HG02571 (cell line): Measurements from ENCODE around the gene CACNA1C.

Source experiments
- ATAC-seq: cut with Tn5 transposase; IDR thresholded peaks from one replicate; pipeline ENCODE4 v1.9.1; 2021; ENCODE audit warnings: mild to moderate bottlenecking, moderate library complexity; ENCODE audit not compliant: unreplicated experiment

Gene CACNA1C

DNA sequence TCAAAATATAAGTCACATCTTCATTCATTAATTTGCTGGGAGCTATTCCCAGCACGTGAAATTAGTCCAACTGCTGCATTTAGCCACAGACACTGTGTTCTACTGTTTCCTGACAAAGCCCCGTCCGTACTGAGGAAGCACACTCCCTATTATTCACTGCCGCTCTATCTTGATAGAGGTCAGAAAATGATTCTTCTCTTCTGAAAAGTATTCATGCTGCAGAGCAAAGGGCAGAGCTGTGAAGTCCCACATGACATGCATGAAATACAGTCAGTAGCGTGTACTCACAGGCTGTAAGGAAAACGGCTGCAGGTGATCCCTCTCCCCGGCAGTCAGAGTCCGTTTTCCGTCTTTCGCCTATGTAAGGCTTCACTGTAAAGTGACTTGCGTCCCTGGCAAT, 439.4 kb downstream of the CACNA1C start:
- ATAC-seq, result no peak

DNA sequence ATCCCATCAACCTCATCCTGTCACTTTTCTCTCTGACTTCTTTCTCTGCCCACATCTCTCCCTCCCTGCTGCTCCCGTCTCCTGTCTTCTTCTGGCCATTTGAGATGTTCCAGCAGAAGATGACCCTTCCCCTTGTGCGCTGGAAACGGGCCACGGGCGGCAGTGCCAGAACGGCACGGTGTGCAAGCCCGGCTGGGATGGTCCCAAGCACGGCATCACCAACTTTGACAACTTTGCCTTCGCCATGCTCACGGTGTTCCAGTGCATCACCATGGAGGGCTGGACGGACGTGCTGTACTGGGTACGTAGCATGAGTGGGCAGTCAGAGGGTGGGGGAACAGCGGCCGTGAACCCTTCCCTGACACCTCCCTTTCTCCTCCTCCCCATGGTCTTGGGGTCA, 440.3 kb downstream of the CACNA1C start:
- no peak for ATAC-seq

DNA sequence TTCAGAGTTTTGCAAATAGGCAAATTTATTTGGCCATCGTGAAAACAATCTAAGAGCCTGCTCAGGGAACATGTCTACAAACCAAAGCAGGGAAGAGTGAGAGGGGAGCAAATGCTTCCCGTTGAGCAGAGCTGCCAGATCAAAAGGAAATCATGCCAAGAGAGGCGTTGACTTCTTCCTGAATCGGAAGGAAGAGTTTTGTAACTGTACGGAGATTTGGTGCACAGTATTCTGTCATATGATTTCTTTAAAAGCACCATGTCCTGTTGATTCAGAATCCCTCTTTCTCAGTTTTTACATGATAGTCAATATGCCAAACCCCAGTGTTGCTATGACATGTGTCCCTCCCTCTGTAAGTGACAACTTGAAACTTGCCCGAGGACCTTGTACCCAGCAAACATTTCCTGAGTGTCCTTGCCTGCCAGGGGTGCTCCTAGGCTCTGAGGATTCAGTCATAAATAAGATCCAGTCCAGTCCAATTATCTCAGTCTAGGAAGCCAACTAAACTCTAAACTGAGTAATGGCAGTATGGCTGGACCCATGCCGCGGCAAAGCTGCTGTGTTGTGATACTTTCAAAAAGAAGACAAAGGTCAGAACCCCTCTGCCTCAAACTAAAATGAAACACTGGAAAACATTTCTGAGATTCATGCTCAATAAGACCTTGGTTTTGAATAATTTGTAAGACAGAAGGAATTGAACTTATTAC, 441.9 kb downstream of the CACNA1C start:
- no peak for ATAC-seq

DNA sequence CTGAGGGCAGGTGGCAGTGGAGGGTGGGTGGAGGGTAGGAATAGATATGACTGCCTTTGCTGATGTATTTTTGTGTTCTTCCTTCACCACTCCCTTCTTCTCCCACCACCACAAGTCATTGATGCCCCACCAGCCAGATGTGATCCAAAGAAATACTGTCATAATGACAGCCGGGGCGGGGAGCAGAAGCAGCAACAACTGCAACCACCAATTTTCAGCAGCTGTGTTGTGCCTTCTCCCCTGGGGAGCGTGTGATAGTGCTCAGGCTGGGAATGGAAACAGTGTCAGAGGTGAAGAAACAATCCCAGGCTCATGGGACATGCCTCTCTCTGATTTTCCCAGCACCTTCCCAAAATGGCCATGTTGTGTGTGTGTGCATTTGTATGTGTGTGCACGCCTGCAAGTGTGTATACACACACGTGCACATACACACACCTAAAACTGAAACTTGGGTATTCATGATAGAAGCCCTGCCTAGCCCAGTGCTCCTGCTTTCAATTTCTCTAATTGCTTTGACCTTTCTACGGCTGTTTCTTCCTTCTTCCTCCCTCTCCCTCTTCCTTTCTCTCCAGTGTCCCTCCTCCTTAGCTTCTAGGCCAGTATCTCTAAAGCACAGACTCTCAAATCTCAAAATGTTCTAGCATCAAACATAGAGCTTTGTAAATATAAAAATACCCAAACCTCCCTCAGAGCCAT, 442.8 kb downstream of the CACNA1C start:
- ATAC-seq, result no peak

DNA sequence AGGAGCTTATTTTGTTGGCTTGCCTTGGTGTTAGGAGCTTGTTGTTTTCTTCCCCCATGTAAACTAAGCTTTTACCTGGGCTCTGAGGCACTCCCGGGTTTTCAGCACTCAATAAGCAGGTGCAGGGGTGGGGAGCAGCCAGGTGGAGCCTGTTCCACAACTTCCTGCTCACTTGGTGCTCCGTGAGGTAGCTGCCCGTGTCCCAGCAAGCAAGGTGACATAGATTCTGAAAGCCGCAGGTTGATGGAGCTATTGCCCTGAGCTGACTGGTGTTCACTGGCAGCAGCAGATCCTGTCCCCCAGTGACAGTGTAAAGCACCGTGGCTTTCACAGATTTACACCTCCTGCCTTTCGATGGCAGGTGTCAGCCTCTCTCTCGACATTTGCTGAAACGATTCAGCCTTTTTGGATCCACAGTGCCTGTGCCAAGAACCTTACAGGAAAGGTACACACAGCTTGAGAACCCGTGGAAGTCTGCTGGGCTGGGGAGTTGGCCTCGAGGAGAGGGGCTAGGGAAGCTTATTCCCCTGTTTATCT, 446.2 kb downstream of the CACNA1C start:
- no peak for ATAC-seq

DNA sequence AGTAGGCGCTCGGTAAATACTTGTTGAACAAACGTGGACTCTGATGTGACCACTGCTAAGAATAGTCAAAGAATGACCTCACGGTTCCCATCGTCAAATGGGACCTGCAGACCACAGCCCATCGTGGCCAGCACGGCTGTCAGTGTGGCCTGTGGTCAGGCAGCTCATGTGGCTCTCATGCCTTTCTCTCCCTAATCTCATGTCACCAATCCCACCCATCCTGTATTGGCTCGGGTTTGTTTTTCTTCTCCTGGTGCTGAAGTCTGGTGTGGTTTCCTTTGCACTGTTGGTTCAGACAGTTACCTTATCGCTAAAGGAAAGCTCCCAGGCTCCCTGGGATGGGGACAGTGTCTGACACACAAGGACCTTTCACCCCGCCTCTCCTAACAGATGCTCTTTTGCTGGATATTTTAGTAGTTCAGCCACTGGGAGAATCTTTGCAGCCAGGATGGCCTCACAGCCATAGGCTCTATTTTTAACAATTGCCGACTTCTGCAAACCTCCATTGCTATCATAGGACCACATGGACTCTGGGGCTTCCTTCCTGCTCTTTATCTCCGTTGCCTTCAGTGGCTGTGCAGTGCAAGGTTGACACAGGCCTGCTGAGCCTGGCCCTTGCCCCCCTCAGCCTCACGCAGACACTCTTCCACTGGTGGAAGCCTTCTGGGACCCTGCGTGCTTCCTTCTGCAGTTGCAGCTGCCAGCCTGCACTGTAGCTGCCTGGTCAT, 448.8 kb downstream of the CACNA1C start:
- no peak for ATAC-seq

DNA sequence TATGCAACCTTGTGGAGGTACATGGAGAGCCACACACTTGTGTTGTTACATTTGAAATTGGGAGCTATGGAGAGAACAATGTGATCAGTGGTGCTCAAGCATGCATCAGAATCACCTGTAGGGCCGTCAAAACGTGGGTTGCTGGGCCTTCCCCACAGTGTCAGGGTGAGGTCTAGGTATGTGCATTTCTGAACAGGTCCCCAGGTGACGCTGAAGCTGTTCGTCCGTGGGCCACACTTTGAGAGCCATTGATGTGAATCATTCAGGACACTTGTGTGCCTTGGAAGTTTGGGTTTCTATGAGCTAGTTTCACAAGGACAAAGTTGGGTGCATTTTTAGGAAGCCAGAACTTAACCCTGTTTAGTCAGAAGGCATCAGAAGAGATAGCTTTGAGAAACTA, 450.2 kb downstream of the CACNA1C start:
- no peak for ATAC-seq

DNA sequence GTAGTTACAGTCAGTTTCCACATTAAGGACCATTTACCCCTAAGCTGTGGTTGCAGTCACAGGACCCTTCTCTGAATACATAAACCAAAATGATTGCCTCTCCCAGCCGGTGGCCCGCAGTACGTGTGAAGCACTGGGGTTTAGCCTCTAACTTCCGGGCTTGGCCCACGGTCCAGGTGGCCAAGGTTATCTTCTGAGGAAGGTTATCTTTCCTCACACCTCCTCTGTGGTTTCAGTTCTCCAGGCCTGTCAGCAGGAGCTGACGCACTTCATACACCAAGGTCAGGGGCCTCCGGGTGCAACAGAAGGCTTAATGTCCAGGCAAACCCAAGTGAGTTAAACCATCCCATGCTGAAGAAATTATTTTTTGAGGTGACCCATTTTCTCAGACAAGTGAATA, 451.0 kb downstream of the CACNA1C start:
- no peak for ATAC-seq

DNA sequence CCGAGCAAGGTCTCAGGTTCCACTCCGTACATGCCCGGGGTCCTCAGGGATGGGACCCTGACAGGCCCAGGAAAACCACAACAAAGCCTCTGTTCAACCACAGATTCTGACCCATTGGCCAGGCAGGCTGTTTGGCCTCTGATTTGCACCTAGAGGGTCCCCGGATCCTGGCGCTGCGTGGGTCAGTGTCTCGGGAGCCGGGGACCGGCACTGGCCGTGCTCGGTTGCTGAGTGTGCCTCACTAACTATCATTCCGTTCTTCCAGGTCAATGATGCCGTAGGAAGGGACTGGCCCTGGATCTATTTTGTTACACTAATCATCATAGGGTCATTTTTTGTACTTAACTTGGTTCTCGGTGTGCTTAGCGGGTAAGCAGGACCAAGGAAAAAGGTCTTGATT, 451.8 kb downstream of the CACNA1C start:
- ATAC-seq, result no peak

DNA sequence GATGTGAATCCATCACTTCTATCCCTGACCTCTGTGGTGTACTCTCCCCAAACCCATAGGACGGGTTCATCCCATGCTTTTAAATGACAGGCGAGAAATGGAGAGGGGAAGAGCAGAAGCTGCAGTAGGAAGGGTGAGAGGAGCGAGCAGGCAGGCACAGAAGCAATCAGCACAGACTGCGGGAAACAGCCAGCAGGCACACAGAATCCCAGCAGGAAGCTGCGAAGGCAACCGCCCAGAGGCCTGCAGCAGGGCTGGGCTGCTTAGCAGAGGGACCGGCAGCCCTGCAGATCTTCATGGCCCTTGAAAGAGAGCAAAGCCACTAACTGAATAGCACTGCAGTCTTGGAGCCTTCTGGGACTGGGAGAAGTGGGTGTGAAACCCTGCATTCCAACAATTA, 455.0 kb downstream of the CACNA1C start:
- ATAC-seq, result no peak

DNA sequence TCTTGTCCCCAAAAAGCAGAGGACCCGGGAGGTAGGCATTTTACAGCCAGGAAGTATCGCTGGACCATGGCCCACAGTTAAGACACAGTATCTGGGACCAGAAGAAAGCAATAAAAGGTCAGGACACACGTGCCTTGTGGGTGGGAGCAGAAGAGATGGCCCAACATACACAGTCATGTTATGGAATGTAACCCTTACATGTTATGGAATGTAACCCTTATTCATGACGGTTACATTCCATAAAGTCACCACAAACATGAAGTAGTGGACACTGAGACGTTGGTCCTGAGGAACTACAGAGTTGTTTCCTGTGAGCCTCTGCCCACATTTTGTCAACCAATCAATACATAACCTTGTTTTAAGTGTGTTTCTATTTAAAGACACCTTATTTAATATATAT, 456.4 kb downstream of the CACNA1C start:
- no peak for ATAC-seq

DNA sequence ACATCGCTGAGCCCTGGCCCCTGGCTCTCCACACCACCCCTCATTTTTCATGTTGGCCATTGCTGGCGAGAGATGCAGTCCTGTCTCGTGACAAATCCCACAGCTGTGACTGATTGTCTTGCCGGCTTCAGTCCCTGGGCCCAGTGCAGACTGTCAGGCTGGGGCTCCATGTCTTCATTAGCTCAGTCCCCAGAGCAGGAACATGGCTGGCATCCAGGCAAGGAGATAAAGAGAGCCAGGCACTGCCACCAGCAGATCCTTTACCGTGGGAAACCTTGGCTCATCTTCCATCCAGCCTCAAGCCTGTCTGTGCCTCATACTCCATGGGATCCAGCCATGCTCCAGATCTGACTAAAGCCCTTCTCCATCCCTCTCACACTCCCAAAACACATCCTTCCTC, 457.3 kb downstream of the CACNA1C start:
- ATAC-seq, result no peak

DNA sequence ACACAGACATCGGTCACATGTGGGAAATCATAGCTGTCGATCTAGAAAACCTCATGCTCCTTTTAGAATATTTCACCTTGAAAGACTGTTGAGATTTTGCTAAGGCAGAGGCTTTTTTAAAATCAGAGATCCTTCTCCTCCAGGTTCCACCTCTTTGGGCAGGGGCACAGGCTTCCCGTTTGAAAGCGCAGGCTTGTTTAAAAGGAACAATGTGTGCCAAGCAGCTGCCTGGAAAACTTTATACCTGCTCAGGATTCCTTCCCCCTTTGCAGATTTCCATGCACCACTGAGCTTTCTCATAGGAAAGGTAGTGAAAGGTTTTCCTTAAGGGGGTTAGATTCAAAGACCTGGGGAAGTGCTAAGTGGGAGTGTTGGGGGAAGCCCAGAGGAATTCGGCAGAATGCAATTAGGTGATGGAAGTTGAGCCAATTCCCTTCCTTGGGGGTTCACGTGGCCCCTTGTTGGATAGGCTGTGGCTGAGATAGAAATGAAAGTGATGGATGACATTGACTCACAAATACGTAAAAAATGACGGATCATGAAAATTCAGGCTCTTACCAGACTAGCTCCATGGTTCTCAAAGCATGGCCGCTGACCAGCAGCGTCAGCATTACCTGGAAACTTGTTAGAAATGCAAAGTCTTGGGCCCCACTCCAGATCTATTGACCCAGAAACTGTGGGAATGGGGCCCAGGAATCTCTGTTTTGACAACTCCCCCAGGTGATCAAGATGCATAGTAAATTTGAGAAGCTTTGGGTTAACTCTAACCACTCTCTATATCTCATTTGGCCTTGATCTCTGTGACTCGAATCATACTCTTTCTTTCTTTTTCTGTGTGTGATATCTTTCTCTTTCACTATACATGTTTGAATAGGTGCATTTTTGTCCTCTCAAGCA, 460.6 kb downstream of the CACNA1C start:
- ATAC-seq, result no peak

DNA sequence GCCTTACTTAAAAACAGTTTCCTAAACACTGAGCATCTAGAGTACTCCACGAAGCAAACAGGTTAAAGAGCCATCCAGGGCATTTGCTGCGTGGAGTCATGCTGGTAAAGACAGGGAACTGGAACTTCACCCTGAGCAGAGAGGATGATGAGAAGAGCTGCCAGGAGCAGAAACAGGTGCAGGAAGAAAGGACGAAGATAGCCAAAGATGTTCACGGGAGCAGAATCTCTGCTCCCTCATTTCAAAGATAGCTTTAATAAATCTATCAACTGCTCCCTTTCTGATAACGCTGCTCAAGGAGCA, 461.2 kb downstream of the CACNA1C start:
- no peak for ATAC-seq

DNA sequence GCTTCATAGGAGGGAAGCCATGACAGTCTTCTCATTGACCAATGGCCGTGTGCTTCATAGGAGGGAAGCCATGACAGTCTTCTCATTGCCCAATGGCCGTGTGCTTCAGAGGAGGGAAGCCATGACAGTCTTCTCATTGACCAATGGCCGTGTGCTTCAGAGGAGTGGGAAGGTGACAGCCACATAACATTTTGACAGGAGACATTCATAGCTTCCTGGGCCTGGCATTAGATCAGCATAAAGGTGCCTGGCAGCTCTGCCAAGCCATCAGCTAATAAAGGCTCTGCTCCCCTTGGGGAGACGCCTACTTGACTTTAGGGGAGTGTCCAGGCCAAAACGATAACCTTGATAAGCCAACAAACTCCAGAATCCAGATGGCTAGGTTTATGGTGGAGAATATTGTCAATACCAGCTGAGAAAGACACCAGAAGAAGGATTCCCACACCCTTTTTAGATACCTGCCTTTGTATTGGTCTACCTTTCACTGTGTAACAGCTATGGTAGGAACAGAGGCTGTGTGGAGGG, 468.0 kb downstream of the CACNA1C start:
- no peak for ATAC-seq

DNA sequence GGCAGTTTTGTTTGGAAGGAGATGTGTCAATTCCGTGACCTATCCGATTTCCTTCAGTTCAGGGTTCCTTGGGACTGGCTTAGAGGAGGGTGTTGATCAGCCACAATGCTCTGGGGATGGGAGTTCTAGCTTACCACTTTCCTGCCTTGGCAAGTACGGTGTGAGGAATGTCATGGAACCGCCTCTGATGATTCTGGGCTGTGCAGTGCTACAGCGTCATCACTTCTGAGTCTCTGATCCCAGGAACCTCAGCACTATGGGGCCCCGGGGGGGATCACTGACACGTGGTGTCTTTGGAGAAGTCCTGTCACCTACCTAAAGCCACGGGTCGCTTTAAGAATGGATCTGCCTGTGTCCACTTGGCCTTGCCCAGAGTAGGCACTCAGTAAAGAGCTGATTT, 470.5 kb downstream of the CACNA1C start:
- no peak for ATAC-seq

DNA sequence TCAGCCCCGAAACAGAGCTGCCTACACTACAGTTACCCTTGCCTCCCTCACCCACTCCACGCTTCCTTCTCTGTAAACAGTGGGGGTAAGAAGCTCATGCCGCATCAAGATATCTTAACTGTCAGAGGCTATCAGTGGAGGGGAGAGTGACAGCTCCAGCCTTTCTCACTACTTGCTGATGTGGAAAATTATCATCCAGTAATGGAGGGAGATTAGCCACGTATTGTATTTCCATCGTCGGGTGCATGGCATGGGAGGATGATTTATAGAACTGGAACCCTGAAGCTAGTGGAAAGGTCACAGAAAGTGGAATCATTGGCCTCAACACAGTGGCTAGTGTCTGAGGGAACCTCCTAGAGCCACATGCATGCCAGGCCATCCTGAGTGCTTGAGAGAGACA, 471.1 kb downstream of the CACNA1C start:
- ATAC-seq, result no peak

DNA sequence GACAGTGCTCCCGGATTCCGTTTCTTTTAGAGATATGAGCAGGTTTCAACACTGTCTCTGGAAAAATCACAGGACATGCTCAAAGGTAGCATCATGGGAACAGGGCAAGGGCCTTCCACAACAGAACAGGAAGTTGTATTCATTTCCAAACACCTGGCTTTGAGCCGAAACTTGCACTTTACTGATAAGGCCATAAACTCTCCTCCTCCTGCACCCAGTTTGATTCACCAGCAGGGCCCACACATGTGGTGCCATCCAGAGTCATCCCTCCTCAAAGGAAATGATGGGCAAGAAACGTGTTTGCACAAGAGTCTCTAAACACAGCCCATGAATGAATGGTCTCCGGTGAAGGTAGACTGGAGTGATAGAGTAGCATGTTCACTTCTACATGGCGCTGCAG, 473.6 kb downstream of the CACNA1C start:
- ATAC-seq, result no peak

DNA sequence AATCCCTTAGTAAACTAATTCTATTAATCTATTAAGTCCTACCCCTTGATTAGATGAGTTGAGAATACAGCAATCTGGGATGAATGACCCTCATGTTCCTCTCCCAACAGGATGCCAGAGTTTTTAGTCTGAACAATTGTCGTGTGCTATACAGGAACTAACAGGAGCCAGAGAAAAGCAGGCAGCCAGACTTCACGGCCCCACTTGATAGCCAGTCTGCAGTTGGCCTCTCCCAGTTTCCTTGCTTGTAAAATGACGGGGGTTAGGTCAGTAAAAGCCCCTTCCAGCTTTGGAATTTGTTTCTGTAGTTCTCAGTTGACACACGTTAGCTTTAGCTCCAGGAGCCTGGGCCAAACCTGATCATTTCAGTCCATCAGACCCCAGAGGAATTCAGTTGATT, 475.2 kb downstream of the CACNA1C start:
- no peak for ATAC-seq

DNA sequence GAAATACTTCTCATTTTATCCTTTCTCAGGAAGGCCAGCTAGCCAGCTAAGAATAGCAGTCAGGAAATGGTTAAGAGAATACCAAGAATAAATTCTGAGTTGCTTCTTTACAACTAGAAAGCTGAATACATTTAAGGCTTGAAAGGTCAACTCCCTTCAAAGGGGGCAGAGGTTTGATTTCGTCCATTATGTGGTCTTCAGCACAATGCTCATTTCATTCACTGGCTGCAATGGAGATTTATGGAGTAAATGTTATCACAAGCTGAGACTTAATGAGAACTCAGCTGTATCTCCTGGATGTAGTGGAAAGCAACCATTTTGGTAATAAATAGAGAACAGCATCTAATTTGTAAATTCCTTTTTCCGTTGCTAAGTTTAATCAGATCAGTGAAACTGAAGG, 477.0 kb downstream of the CACNA1C start:
- ATAC-seq, result no peak

DNA sequence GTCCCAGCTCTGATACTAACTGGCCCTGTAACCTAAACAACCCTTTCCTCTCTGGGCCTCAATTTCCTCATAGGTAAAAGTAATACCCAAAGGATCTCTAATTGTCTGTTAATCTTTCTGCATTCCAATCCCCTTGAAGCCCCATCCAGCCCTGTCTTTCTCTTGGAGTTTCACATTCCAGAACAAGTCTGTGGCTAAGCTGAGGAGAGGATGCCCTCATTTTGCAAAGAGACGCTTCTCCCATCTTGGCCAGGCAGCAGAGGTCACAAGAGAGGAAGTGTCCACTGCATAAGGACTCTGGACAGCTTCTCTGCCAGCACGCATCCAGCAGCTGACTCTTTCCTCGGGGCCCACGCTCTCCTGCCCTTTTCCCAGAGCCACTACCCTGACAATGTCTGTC, 478.6 kb downstream of the CACNA1C start:
- ATAC-seq, result no peak
